GM10248 (cell line): ENCODE results near the gene TNIP2.

Source experiments
- CTCF ChIA-PET: fragments of 300-600 bp; sonication (Branson Sonifier 250); formaldehyde crosslinking; extraction: SDS; loops from one replicate; lab custom pipeline; 2021; ENCODE audit warnings: antibody characterized with exemption; lab: Yijun Ruan, JAX
- POLR2A ChIA-PET: fragments of 350-650 bp; sonication (Branson Sonifier 250); formaldehyde crosslinking; extraction: SDS; loops from one replicate; lab custom pipeline; 2020; ENCODE audit warnings: antibody characterized with exemption; lab: Yijun Ruan, JAX
- DNase-seq: peaks from one replicate; pipeline ENCODE4 v3.0.0; 2012; ENCODE audit errors: extremely low spot score
- TF ChIP-seq, protein P1 (sequence below): IDR thresholded peaks from 2 replicates; pipeline ENCODE4 v1.5.1; 2012; ENCODE audit warnings: mild to moderate bottlenecking, low read depth; ENCODE audit errors: extremely low read depth, missing control alignments, control extremely low read depth

The TNIP2 gene

DNA sequence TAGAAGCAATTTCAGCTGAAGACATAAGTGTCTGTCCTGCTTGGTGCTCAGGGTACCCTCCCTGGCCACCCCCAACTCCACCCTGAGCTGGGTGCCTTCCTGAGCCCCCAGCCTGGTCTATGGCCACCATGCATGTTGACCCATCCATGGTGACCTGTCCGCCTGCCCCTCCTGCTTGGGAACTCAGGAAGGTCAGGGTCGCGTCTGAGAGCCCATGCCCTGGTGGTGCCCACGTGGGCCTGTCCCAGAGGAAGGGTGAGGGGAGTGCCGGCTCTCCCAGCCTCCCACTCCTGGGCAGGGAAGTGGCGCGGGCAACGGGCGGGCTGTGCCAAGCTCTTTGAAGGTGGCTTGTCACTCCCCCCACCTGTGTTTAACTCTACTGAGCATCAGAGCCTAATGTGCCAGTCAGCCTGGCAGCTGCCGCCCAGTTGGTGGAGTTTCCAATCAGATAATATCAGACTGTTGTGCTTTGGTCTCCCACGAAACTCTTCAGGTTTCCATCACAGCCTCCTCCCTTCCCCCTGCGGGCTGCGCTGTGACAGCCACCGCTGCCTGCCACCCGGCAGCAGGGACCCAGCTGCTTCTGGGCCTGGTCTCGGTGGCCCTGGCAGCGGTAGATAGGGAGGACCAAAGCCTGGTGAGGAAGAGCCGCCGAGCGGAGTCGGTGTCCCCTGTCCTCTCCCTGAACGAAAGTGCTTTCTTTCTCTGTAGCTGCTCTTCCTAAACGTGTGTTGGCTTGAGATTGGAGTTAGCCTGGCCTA lies 41.6 kb upstream of the TNIP2 start:
- POLR2A ChIA-PET: interaction anchor here (1.3 kb wide), 1 partner anchor 10 kb away, joined by 3 read pairs; no protein-coding TSS in a partner anchor
- DNase-seq: no peak
- TF ChIP-seq, protein P1, sequence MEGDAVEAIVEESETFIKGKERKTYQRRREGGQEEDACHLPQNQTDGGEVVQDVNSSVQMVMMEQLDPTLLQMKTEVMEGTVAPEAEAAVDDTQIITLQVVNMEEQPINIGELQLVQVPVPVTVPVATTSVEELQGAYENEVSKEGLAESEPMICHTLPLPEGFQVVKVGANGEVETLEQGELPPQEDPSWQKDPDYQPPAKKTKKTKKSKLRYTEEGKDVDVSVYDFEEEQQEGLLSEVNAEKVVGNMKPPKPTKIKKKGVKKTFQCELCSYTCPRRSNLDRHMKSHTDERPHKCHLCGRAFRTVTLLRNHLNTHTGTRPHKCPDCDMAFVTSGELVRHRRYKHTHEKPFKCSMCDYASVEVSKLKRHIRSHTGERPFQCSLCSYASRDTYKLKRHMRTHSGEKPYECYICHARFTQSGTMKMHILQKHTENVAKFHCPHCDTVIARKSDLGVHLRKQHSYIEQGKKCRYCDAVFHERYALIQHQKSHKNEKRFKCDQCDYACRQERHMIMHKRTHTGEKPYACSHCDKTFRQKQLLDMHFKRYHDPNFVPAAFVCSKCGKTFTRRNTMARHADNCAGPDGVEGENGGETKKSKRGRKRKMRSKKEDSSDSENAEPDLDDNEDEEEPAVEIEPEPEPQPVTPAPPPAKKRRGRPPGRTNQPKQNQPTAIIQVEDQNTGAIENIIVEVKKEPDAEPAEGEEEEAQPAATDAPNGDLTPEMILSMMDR: no peak
- CTCF ChIA-PET: interaction anchor here (0.8 to 1.9 kb wide), 7 partner anchors 10 to 50 kb away, joined by 3 to 7 read pairs (median 4); no protein-coding TSS in a partner anchor

DNA sequence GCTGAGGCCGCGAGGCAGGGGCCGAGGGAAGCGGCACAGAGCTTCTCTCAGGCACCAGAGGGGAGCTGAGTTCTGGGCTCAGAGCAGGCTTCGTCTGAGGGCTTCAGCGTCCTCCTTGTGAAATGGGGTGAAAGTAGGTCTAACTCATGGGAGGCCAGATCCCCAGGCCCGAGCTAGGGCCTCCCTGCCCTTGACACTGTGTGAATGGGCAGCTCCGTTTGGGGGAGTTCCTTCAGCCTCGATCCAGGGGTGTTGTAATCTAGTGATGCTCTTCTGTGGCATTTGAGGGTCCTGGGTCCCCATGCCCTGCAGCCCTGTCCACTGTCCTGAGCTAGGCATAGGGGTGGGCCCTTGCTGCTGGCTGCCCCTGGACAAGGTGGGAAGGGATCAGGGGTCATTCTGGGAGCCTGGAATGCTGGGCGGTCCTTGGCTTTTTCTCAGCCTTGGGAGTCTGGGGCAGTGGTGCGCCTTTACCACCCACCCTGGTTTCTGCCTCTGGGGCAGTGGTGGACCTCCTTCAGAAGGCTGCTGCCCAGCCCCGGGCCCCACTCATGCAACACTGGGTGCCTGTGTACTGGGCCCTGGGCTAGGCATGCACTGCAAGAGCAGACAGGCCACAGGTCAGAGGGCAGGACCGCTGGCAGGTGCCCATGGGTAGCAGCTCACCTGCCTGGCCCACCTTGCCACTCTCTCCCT lies 40.9 kb upstream of the TNIP2 start:
- TF ChIP-seq, protein P1: no peak
- ChIA-PET POLR2A (no interaction called here), CTCF (interaction anchor here (0.6 to 1.9 kb wide), 7 partner anchors 11 to 49 kb away, joined by 3 to 7 read pairs (median 4); no protein-coding TSS in a partner anchor)
- no peak for DNase-seq

DNA sequence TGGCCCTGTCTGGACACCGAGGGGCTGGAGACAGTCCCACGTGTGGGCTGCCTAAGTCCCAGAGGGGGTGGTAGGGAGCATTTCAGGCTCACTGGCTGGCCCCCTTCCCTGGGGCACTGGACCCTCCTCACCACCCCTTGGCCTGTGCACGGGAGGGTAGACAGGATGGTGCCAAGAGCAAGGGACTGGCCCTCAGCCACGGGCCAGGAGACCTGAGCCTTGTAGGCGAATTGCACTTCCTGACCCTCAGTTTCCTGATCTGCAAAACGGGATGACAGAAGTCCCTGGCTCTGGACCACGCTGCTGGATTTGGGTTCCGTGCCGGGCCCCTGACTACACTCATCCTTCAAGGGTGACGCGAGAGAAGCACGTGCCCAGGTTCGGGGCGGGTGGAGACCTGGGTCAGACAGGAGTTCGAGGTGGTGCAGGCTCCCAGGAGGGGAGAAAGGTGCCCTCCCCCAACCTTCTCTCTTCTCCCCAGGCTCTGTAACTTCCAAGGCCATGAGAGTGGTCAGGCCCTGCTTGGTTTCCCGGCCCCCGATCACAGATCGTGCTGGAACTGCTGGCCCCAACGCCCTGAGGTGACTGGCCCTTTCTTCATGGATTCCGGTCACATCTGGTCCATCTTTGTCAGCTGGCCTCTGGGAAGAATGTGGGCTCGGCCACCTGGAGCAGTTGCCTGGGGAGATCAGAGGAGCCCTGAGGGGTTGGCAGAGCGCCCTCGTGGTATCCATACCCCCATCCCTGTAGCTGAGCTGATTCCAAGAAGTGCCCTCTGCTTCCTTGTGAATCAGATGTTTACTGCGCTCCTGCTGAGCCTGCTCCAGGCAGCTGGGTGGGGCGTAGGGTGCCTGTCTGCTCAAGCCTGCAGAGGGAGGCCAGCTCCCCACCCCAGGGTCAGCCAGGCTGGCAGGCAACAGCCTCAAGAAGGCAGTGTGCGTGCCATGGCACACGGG lies 40.0 kb upstream of the TNIP2 start:
- DNase-seq: no peak
- ChIA-PET POLR2A (no interaction called here), CTCF (interaction anchor here (0.6 to 1.6 kb wide), 3 partner anchors 10 to 39 kb away, joined by 3 to 4 read pairs (median 3); no protein-coding TSS in a partner anchor)
- TF ChIP-seq, protein P1: no peak

DNA sequence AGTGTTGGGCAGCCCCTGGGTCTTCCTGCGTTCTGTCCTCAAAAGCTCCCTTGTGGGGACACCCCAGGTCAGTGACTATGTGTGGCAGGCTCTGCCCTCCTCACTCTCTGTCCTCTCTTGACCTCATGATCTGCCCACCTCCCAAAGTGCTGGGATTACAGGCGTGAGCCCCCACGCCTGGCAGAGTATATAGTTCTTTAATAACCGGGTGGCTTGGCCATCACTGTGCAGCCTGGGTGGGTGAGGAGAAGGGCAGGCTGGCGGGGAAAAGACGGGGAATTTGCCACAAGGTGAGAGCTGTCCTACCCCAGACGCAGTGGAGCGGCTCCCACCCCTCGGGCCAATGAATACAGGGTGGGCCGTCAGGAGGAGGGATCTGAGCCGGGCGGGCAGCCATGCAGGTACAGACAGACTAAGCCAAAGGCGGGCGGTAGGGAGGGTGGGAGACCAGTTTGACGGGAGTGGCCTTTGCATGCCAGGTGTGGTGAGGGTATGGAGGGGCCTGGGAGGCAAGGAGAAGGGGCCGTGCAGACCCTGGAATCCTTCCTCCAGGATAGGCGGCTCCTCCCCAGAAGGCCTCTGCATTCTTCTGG lies 39.3 kb upstream of the TNIP2 start:
- TF ChIP-seq, protein P1: no peak
- no peak for DNase-seq
- ChIA-PET POLR2A (no interaction called here), CTCF (interaction anchor here (1.6 kb wide), 1 partner anchor 39 kb away, joined by 3 read pairs; no protein-coding TSS in a partner anchor)

DNA sequence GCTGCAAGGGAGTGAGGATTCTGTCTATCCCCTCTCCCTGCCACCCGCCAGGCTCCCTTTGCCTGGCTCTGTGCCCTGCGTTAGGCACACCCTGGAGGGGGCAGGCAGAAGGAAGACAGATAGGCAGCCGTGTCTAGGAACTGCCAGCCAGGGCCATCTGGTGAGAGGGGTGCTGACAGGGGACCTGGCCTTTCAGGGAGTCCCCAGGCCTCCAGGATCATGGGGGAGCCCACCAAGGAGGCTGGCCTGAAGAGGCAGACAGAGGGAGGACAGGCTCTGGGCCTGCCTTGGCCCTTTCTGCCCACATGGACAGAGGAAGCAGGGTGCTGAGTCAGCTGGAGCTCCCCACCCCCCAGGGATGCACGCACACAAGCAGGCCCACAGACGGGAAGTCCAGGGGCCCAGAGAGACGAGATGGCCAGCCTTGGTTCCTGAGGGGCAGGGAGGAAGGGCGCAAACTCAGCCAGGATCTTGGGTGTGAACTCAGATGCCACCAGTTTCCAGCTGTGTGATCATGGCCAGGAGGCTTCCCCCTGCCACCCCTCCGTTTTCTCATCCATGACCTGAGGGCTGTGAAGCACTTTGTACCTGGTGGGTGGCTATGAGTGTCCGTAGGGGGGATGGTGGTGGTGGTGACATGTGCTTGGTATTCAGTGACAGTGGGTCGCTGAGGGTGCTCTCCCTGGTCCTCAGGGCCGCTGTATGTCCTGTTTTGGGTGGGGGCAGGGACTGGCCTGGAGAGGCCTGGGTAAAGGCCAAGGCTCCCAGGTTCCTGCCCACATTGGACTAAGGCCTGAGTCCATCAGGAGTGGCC lies 38.6 kb upstream of the TNIP2 start:
- ChIA-PET CTCF (interaction anchor here (1.6 kb wide), 1 partner anchor 38 kb away, joined by 3 read pairs; no protein-coding TSS in a partner anchor), POLR2A (no interaction called here)
- DNase-seq: no peak
- TF ChIP-seq, protein P1: no peak
